Duodenal mucosa (tissue), 2 donors: ENCODE results near the gene MAFG.

Experiments used
- H3K27ac ChIP-seq: one replicate; pipeline ENCODE4 v1.7.0; 2013; ENCODE audit warnings: low read depth, low read length
- H3K27me3 ChIP-seq, 2 donors: one replicate each; pipeline ENCODE4 v1.7.0; 2013; ENCODE audit warnings: low read length in 2 of 2, control low read depth in 1 of 2; ENCODE audit not compliant: insufficient read depth in 2 of 2, control insufficient read depth in 1 of 2
- H3K36me3 ChIP-seq, 2 donors: one replicate each; pipeline ENCODE4 v1.7.0; 2013; ENCODE audit warnings: low read length in 2 of 2, control low read depth in 1 of 2; ENCODE audit not compliant: insufficient read depth in 2 of 2, control insufficient read depth in 1 of 2
- H3K4me1 ChIP-seq, 2 donors: one replicate each; pipeline ENCODE4 v1.7.0; 2013; ENCODE audit warnings: low read length in 2 of 2, control low read depth in 1 of 2; ENCODE audit not compliant: insufficient read depth in 2 of 2, control insufficient read depth in 1 of 2
- H3K4me3 ChIP-seq, 2 donors: one replicate each; pipeline ENCODE4 v1.7.0; 2013; ENCODE audit warnings: low read length in 2 of 2, low read depth in 1 of 2
- H3K9ac ChIP-seq, 2 donors: one replicate each; pipeline ENCODE4 v1.7.0; 2013; ENCODE audit warnings: low read length in 2 of 2, low read depth in 1 of 2
- H3K9me3 ChIP-seq, 2 donors: one replicate each; pipeline ENCODE4 v1.7.0; 2013; ENCODE audit warnings: low read length in 2 of 2, control low read depth in 1 of 2; ENCODE audit not compliant: control insufficient read depth in 1 of 2

Gene MAFG

GRCh38 chr17:81902023-81902652 lies 25.4 kb downstream of the MAFG start, which contains the start of gene NPB:
Gene NPB (plus strand): TSS chr17:81902238. CDS start chr17:81902278, 40 bp downstream.
- no peak within 1 kb of the TSS for H3K9ac ChIP-seq
- no peaks in the 10 kb centered on the region for H3K27me3 ChIP-seq
- peaks cover 4 to 14% of the 10 kb centered on the region in 2 donors for H3K4me1 ChIP-seq
- H3K36me3 ChIP-seq, result peaks cover 17 to 68% of the 10 kb centered on the region in 2 donors
- no peak within 1 kb of the TSS for H3K27ac ChIP-seq
- no peaks in the 10 kb centered on the region for H3K9me3 ChIP-seq
- H3K4me3 ChIP-seq, result no peak within 1 kb of the TSS

DNA sequence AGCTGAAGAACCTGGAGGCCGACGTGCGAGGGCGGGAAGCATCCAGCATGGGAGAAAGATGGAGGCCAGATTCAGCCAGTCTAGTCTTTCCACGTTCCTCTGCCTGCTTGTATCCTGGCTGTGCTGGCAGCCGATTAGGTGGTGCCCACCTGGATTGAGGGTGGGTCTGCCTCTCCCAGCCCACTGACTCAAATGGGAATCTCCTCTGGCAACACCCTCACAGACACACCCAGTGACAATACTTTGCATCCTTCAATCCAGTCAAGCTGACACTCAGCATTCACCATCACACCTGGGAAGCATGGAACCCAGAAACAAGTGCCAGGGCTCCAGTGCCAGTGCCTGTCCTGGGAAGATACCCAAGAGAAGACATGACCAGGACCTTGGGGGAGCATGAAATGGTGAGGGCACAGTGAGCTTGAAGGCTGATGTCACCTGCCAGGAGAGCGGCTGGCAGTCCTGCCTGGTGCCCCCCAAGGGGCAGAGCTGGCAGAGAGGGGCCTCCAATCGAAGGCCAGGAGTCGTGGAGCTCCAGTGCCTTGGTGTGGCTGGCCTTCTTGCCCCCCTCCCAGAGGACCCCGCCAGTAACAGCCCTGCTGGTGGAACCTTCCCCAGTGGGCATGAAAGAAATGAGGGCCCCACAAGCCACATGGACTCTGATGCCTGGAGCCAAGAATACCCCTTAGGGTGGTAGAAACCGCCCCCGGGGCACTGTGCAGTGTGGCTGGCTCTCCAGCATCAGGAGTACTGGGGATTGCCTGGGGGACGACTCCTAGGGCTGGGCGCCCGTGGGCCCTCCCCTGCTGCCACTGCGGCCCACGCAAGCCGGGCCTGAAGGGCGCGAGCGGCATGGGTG lies 26.1 kb downstream of the MAFG start:
- no peaks in the 10 kb centered on the region for H3K9me3 ChIP-seq
- H3K4me3 ChIP-seq, result no peak overlapping the region
- H3K9ac ChIP-seq, result no peak overlapping the region
- peaks cover 12 to 66% of the 10 kb centered on the region in 2 donors for H3K36me3 ChIP-seq
- H3K27me3 ChIP-seq, result no peaks in the 10 kb centered on the region
- H3K4me1 ChIP-seq, result peaks cover 4 to 14% of the 10 kb centered on the region in 2 donors
- no peak overlapping the region for H3K27ac ChIP-seq

- peaks cover 4 to 14% of the 10 kb centered on the region in 2 donors for H3K4me1 ChIP-seq
- H3K27ac ChIP-seq, result no peak overlapping the region
- H3K36me3 ChIP-seq, result peaks cover 14 to 62% of the 10 kb centered on the region in 2 donors
- no peaks in the 10 kb centered on the region for H3K9me3 ChIP-seq
- no peaks in the 10 kb centered on the region for H3K27me3 ChIP-seq
- H3K4me3 ChIP-seq, result no peak overlapping the region
- no peak overlapping the region for H3K9ac ChIP-seq
Observed at GRCh38 chr17:81900181-81900820, 27.2 kb downstream of the MAFG start.

DNA sequence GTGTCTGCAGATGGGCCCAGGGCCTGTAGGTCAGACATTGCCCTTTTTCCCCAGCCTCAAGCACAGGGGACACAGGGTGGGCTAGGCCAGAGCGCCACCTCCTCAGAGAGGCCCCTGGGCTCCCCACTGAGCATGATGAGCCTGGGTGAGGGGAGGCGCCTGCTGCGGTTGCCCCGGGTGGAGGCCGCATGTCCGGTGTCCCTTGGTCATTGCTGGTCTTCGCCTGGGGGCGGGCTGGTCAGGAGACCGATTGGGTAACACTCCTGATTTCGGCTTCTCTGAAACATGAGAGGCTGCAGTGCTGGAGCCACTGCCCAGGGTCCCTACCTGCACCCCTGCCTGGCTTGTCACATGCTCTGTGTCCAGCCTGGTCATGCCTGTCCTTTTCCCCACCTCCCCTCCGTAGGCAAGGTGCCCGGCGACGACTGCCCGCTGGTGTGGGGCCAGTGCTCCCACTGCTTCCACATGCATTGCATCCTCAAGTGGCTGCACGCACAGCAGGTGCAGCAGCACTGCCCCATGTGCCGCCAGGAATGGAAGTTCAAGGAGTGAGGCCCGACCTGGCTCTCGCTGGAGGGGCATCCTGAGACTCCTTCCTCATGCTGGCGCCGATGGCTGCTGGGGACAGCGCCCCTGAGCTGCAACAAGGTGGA lies 27.9 kb downstream of the MAFG start:
- Histone ChIP-seq H3K36me3 (peaks cover 14 to 56% of the 10 kb centered on the region in 2 donors), H3K4me1 (peaks cover 4 to 14% of the 10 kb centered on the region in 2 donors), H3K27me3 (no peaks in the 10 kb centered on the region)

DNA sequence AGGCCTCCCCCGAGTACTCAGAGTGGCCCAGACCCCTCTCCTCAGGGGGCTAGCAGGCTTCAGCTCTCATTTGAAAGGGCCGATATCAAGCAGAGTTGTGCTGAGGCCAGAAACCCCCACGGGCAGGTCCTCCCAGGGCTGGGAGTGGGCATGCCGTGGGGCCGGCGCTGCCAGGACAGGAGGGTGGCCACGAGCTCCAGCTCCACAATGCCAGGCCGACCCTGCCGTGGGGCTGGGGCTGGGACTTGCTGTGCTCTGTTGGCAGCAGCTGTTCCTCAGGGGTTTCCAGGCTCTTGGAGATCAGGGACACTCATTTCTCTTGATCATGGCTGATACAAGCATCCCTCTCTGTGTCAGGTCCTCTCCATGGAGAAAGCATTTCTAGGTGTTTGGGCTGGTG lies 28.6 kb downstream of the MAFG start:
- peaks cover 4 to 14% of the 10 kb centered on the region in 2 donors for H3K4me1 ChIP-seq
- no peaks in the 10 kb centered on the region for H3K9me3 ChIP-seq
- peaks cover 17 to 54% of the 10 kb centered on the region in 2 donors for H3K36me3 ChIP-seq
- no peaks in the 10 kb centered on the region for H3K27me3 ChIP-seq
- no peak overlapping the region for H3K9ac ChIP-seq
- H3K4me3 ChIP-seq, result no peak overlapping the region
- no peak overlapping the region for H3K27ac ChIP-seq

More for the DNA sequence above, 27.9 kb downstream of the MAFG start:
- Histone ChIP-seq H3K27ac (no peak overlapping the region), H3K9ac (no peak overlapping the region), H3K4me3 (no peak overlapping the region), H3K9me3 (no peaks in the 10 kb centered on the region)

- H3K9me3 ChIP-seq, result no peaks in the 10 kb centered on the region
- peaks cover 4 to 14% of the 10 kb centered on the region in 2 donors for H3K4me1 ChIP-seq
- H3K9ac ChIP-seq, result no peak overlapping the region
- no peaks in the 10 kb centered on the region for H3K27me3 ChIP-seq
- no peak overlapping the region for H3K27ac ChIP-seq
- H3K4me3 ChIP-seq, result no peak overlapping the region
- peaks cover 17 to 53% of the 10 kb centered on the region in 2 donors for H3K36me3 ChIP-seq
Observed at GRCh38 chr17:81898029-81898866, 29.3 kb downstream of the MAFG start.

- Histone ChIP-seq H3K4me1 (peaks cover 2 to 3% of the 10 kb centered on the region in 2 donors), H3K4me3 (no peak overlapping the region), H3K9me3 (no peaks in the 10 kb centered on the region), H3K27ac (no peak overlapping the region), H3K36me3 (peaks cover 15 to 51% of the 10 kb centered on the region in 2 donors), H3K9ac (no peak overlapping the region), H3K27me3 (no peaks in the 10 kb centered on the region)
Observed at GRCh38 chr17:81895400-81895799, 32.1 kb downstream of the MAFG start.

DNA sequence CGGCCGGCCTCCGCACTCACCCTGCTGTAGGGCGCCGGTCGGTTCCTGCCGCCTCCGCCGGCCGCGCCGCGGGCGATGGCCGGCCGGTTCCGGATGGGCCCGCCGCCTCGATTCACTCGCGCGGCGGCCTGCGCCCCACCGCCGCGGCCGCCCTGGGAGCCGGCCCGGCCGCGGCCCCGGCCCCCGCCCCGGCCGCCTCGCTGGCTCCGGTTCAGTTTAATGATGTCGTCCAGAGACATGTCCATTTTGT lies 36.3 kb downstream of the MAFG start:
- Histone ChIP-seq H3K27ac (peak overlapping the region; percentile 93), H3K9ac (peak overlapping the region in 1 of 2 donors; percentile 86), H3K27me3 (no peaks in the 10 kb centered on the region), H3K36me3 (peaks cover 30 to 47% of the 10 kb centered on the region in 2 donors), H3K4me1 (peaks cover 10 to 13% of the 10 kb centered on the region in 2 donors), H3K9me3 (no peaks in the 10 kb centered on the region), H3K4me3 (peak overlapping the region in 1 of 2 donors; percentile 88)

- H3K4me3 ChIP-seq, result peak overlapping the region; percentile 88 to 93
- peak overlapping the region; percentile 42 for H3K27ac ChIP-seq
- peaks cover 10 to 13% of the 10 kb centered on the region in 2 donors for H3K4me1 ChIP-seq
- no peaks in the 10 kb centered on the region for H3K9me3 ChIP-seq
- H3K27me3 ChIP-seq, result no peaks in the 10 kb centered on the region
- peak overlapping the region; percentile 81 to 86 for H3K9ac ChIP-seq
- H3K36me3 ChIP-seq, result peaks cover 36 to 51% of the 10 kb centered on the region in 2 donors
Observed at GRCh38 chr17:81890447-81891302, 36.9 kb downstream of the MAFG start.
